Measurements from ENCODE around the gene CACNG6. TPM values are rescaled to one million over a fixed set of nuclear protein-coding genes. Genes with fewer than 3 reads are reported as not detected.

Gene CACNG6
- total and polyA plus RNA-seq, 2 donors (not counting 3 experiments of a cell fraction or from before 2014, with no cell fraction given), result 5.0 to 5.4 TPM

GRCh38 chr19:54010474-54010873, 19.0 kb downstream of the CACNG6 start:
- H3K9ac ChIP-seq (replicated peaks; ENCODE audit: extremely low read depth, insufficient read depth, low read length), result no peak overlapping the region
- dilution Hi-C loops (cut with MboI; ENCODE audit: extremely low pct_ligation_motif_present, low sequenced_read_pairs) (no loop called here), intact Hi-C loops (cut with micrococcal nuclease) (no loop called here)
- no peaks in the 10 kb centered on the region for H3K36me3 ChIP-seq (ENCODE audit: control insufficient read depth in 2 of 2, extremely low read depth in 1 of 2, insufficient read depth in 2 of 2, low read length in 2 of 2)
- no peak overlapping the region for H3K27ac ChIP-seq (ENCODE audit: insufficient read depth, low read depth, low read length)
- TF ChIP-seq POLR2A (IDR thresholded peaks at IDR 0.05; ENCODE audit: low read depth, low read length), result no peak
- TF ChIP-seq FOS (IDR thresholded peaks at IDR 0.05; ENCODE audit: borderline replicate concordance, insufficient read depth, low read length), result no peak
- no peak for TF ChIP-seq EZH2 (IDR thresholded peaks at IDR 0.05; ENCODE audit: borderline replicate concordance, low read depth, low read length, severe bottlenecking)
- TF ChIP-seq JUN (IDR thresholded peaks at IDR 0.05; ENCODE audit: borderline replicate concordance, insufficient read depth, insufficient read length, low read depth), result no peak
- no peak for TF ChIP-seq MAX (IDR thresholded peaks at IDR 0.05; ENCODE audit: insufficient read depth, insufficient read length)
- TF ChIP-seq GATA2 (IDR thresholded peaks at IDR 0.05; ENCODE audit: insufficient read depth, insufficient read length, low read depth, low read length), result no peak
- no peak for TF ChIP-seq MYC (IDR thresholded peaks at IDR 0.05; ENCODE audit: low read depth, low read length)
- TF ChIP-seq CTCF (IDR thresholded peaks at IDR 0.05; ENCODE audit: extremely low read depth in 1 of 2, insufficient read depth in 1 of 2, low read depth in 1 of 2, low read length in 2 of 2), result no peak
- H3K9me3 ChIP-seq (replicated peaks; ENCODE audit: control insufficient read depth, insufficient read depth, low read length), result no peaks in the 10 kb centered on the region
- H3K4me3 ChIP-seq (replicated peaks in 1 of 3; ENCODE audit: insufficient read depth in 1 of 3, low read depth in 1 of 3, low read length in 3 of 3), result no peak overlapping the region
- ChIA-PET POLR2A (interaction anchor here (0.7 kb wide), 2 partner anchors 26 to 255 kb away, joined by 7 read pairs; no protein-coding TSS in a partner anchor), CTCF (interaction anchor here (3.8 kb wide), 1 partner anchor 13 kb away, joined by 21 read pairs; no protein-coding TSS in a partner anchor)
- FAIRE-seq (no peak), DNase-seq (ENCODE audit: low read depth, low spot score) (no peak)
- BruUV-seq (replicated peaks), result no TSS peak
- no peak overlapping the region for H2AFZ ChIP-seq (ENCODE audit: low read depth, low read length)
- no peaks in the 10 kb centered on the region for H3K79me2 ChIP-seq (ENCODE audit: control insufficient read depth, insufficient read depth, low read length)
- H3K27me3 ChIP-seq (ENCODE audit: control insufficient read depth in 2 of 2, insufficient read depth in 2 of 2, low read length in 2 of 2), result no peaks in the 10 kb centered on the region
- peaks cover 18% of the 10 kb centered on the region for H3K4me1 ChIP-seq (ENCODE audit: control insufficient read depth, extremely low read depth, insufficient read depth, low read length)
- no peaks in the 10 kb centered on the region for H4K20me1 ChIP-seq (replicated peaks; ENCODE audit: control insufficient read depth, extremely low read depth, insufficient read depth, low read length)
- no peaks in the 10 kb centered on the region for H3K9me1 ChIP-seq (replicated peaks; ENCODE audit: control insufficient read depth, extremely low read depth, insufficient read depth, low read length)
- H3K4me2 ChIP-seq (ENCODE audit: insufficient read depth, low read length), result no peak overlapping the region

All from endothelial cell of umbilical vein (primary cell).